Effector memory CD8-positive, alpha-beta T cell (primary cell): ENCODE measurements around the gene NUP188.

ENCODE experiments used
- ATAC-seq: fragments of 150-1000 bp; cut with Tn5 transposase; replicated peaks from 2 replicates; pipeline ENCODE4 v1.10.0; 2021; ENCODE audit warnings: mild to moderate bottlenecking, moderate library complexity
- DNase-seq, 3 experiments: peaks; one replicate each; pipeline ENCODE4 v3.0.0; 2021
- H3K27ac Mint-ChIP-seq, 2 donors: one replicate each; pipeline ENCODE4 v1.8.0; 2022; ENCODE audit warnings: mild to moderate bottlenecking in 2 of 2, mixed read lengths in 2 of 2, moderate library complexity in 2 of 2
- H3K27me3 Mint-ChIP-seq, 2 donors: one replicate each; pipeline ENCODE4 v1.8.0; 2022; ENCODE audit warnings: mixed read lengths in 2 of 2
- H3K36me3 Mint-ChIP-seq: one replicate; pipeline ENCODE4 v1.8.0; 2022; ENCODE audit warnings: mild to moderate bottlenecking, moderate library complexity, mixed read lengths; ENCODE audit not compliant: insufficient read depth
- H3K4me1 Mint-ChIP-seq, 2 donors: one replicate each; pipeline ENCODE4 v1.8.0; 2022; ENCODE audit warnings: low read depth in 2 of 2, mixed read lengths in 2 of 2
- H3K4me3 Mint-ChIP-seq, 2 donors: one replicate each; pipeline ENCODE4 v1.8.0; 2022; ENCODE audit warnings: mild to moderate bottlenecking in 2 of 2, mixed read lengths in 2 of 2, moderate library complexity in 2 of 2
- H3K9me3 Mint-ChIP-seq, 2 donors: one replicate each; pipeline ENCODE4 v1.8.0; 2022; ENCODE audit warnings: mixed read lengths in 2 of 2

NUP188 gene

DNA sequence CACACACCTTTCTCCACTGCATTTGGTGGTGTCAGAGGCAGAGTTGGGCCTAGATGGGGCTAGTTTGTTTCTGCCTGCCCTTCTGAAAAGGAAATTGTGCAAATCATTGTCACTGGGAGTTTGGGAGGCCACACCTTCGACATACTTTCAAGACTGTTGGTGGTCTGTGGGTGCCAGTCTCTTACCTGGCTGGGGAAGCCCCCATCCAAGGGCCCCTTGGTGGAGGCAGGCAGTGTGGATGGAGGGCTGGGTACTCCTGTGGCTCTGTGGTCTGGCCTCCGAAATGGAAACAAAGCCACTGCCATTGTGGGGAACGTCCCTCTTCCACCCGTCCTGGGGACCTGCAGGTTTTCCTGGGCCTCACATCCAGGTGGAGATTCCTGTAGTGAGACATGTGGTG is 37.6 kb upstream of the NUP188 start:
- peak overlapping the region; percentile 79 to 86 for H3K27ac Mint-ChIP-seq
- H3K4me3 Mint-ChIP-seq = no peak overlapping the region
- H3K4me1 Mint-ChIP-seq = peaks cover 32 to 40% of the 10 kb centered on the region in 2 donors
- H3K27me3 Mint-ChIP-seq = no peaks in the 10 kb centered on the region
- peaks cover 39% of the 10 kb centered on the region for H3K36me3 Mint-ChIP-seq
- ATAC-seq = peak; percentile 43
- no peaks in the 10 kb centered on the region for H3K9me3 Mint-ChIP-seq
- no peak for DNase-seq

GRCh38 chr9:128910906-128911305 is 36.6 kb upstream of the NUP188 start:
- no peak for ATAC-seq
- Mint-ChIP-seq H3K9me3 (no peaks in the 10 kb centered on the region), H3K4me3 (no peak overlapping the region), H3K36me3 (peaks cover 46% of the 10 kb centered on the region), H3K27ac (peak overlapping the region; percentile 85 to 87), H3K27me3 (no peaks in the 10 kb centered on the region), H3K4me1 (peaks cover 32 to 36% of the 10 kb centered on the region in 2 donors)
- DNase-seq = no peak

GRCh38 chr9:128911529-128912035 is 35.9 kb upstream of the NUP188 start:
- Mint-ChIP-seq H3K36me3 (peaks cover 53% of the 10 kb centered on the region), H3K9me3 (no peaks in the 10 kb centered on the region), H3K27me3 (no peaks in the 10 kb centered on the region), H3K4me3 (peak overlapping the region in 1 of 2 donors; percentile 46), H3K4me1 (peaks cover 31 to 34% of the 10 kb centered on the region in 2 donors), H3K27ac (peak overlapping the region; percentile 85 to 87)
- DNase-seq = no peak
- ATAC-seq = no peak

- DNase-seq (no peak), ATAC-seq (no peak)
- Mint-ChIP-seq H3K4me1 (peaks cover 28 to 30% of the 10 kb centered on the region in 2 donors), H3K4me3 (peak overlapping the region; percentile 19 to 46), H3K36me3 (peaks cover 61% of the 10 kb centered on the region), H3K9me3 (no peaks in the 10 kb centered on the region), H3K27ac (peak overlapping the region; percentile 85 to 87), H3K27me3 (no peaks in the 10 kb centered on the region)
These were observed 35.1 kb upstream of the NUP188 start for GRCh38 chr9:128912270-128912853.

GRCh38 chr9:128913048-128913900 is 34.2 kb upstream of the NUP188 start:
- Mint-ChIP-seq H3K9me3 (no peaks in the 10 kb centered on the region), H3K27me3 (no peaks in the 10 kb centered on the region), H3K4me1 (peaks cover 27 to 28% of the 10 kb centered on the region in 2 donors), H3K4me3 (peak overlapping the region in 1 of 2 donors; percentile 46), H3K27ac (peak overlapping the region; percentile 85 to 87), H3K36me3 (peaks cover 63% of the 10 kb centered on the region)
- DNase-seq (no peak), ATAC-seq (no peak)

DNA sequence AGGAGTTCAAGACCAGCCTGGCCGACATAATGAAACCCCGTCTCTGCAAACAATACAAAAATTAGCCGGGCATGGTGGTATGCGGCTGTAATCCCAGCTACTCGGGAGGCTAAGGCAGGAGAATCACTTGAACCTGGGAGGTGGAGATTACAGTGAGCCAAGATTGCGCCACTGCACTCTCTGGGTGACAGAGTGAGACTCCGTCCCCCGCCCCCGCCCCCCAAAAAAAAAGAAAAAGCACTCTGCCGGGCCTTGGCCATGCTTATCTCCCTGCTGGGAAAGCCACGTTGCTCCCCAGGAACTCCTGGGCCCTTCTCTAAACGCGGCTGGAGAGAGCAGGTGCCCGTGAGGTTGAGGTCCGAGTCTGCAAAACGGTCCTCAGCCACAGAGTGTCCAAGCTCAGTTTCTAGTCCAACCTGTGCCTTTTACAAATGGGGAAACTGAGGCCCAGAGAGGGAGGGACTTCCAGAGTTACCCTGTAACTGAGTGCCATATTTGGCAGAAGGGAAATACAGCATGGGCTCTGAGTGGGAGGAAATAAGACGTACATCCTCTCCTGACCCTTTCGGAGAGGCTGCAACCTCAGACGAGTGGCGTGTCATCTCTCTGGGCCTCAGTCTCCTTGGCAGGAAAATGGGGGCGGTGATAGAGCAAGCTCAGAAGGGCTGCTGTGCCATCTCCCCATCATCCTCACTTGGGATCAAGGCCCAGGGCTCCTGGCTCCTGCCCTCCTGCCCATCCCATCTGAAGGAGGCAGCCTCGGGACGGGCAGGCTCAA is 33.3 kb upstream of the NUP188 start:
- no peak for DNase-seq
- H3K9me3 Mint-ChIP-seq = no peaks in the 10 kb centered on the region
- peak overlapping the region; percentile 85 to 87 for H3K27ac Mint-ChIP-seq
- no peak for ATAC-seq
- H3K36me3 Mint-ChIP-seq = peaks cover 63% of the 10 kb centered on the region
- H3K4me3 Mint-ChIP-seq = no peak overlapping the region
- peaks cover 24 to 26% of the 10 kb centered on the region in 2 donors for H3K4me1 Mint-ChIP-seq
- H3K27me3 Mint-ChIP-seq = no peaks in the 10 kb centered on the region

- Mint-ChIP-seq H3K36me3 (peaks cover 51% of the 10 kb centered on the region), H3K4me3 (no peak overlapping the region), H3K4me1 (peaks cover 18 to 26% of the 10 kb centered on the region in 2 donors), H3K9me3 (no peaks in the 10 kb centered on the region), H3K27ac (peak overlapping the region in 1 of 2 donors; percentile 76), H3K27me3 (no peaks in the 10 kb centered on the region)
- no peak for DNase-seq
- ATAC-seq = no peak
These were observed 31.3 kb upstream of the NUP188 start for GRCh38 chr9:128916204-128916603.

GRCh38 chr9:128916745-128917144 is 30.8 kb upstream of the NUP188 start:
- Mint-ChIP-seq H3K9me3 (no peaks in the 10 kb centered on the region), H3K4me3 (no peak overlapping the region), H3K27me3 (no peaks in the 10 kb centered on the region), H3K36me3 (peaks cover 54% of the 10 kb centered on the region), H3K27ac (no peak overlapping the region), H3K4me1 (peaks cover 17 to 21% of the 10 kb centered on the region in 2 donors)
- no peak for ATAC-seq
- DNase-seq = no peak

DNA sequence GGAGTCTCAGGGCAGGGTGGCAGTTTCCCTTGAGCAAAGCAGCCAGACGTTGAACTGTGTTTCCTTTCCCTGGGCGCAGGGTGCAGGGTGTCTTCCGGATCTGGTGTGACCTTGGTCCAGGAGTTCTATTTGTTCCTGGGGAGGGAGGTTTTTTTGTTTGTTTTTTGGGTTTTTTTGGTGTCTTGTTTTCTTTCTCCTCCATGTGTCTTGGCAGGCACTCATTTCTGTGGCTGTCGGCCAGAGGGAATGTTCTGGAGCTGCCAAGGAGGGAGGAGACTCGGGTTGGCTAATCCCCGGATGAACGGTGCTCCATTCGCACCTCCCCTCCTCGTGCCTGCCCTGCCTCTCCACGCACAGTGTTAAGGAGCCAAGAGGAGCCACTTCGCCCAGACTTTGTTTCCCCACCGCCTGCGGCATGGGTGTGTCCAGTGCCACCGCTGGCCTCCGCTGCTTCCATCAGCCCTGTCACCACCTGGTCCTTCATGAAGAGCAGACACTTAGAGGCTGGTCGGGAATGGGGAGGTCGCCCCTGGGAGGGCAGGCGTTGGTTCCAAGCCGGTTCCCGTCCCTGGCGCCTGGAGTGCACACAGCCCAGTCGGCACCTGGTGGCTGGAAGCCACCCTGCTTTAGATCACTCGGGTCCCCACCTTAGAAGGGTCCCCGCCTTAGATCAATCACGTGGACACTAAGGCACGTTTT is 30.2 kb upstream of the NUP188 start:
- Mint-ChIP-seq H3K27me3 (no peaks in the 10 kb centered on the region), H3K4me1 (peaks cover 15% of the 10 kb centered on the region in 2 donors), H3K4me3 (no peak overlapping the region), H3K27ac (peak overlapping the region; percentile 10 to 62), H3K36me3 (peaks cover 54% of the 10 kb centered on the region), H3K9me3 (no peaks in the 10 kb centered on the region)
- ATAC-seq = no peak
- DNase-seq = no peak

- peak overlapping the region; percentile 62 to 91 for H3K27ac Mint-ChIP-seq
- no peaks in the 10 kb centered on the region for H3K9me3 Mint-ChIP-seq
- no peaks in the 10 kb centered on the region for H3K27me3 Mint-ChIP-seq
- no peak overlapping the region for H3K4me3 Mint-ChIP-seq
- peaks cover 3 to 6% of the 10 kb centered on the region in 2 donors for H3K4me1 Mint-ChIP-seq
- no peak for DNase-seq
- no peak for ATAC-seq
- H3K36me3 Mint-ChIP-seq = peaks cover 48% of the 10 kb centered on the region
These were observed 28.6 kb upstream of the NUP188 start for GRCh38 chr9:128918921-128919320.

GRCh38 chr9:128919402-128920089 is 28.0 kb upstream of the NUP188 start:
- H3K27me3 Mint-ChIP-seq = no peaks in the 10 kb centered on the region
- no peak overlapping the region for H3K4me3 Mint-ChIP-seq
- peaks cover 3 to 6% of the 10 kb centered on the region in 2 donors for H3K4me1 Mint-ChIP-seq
- H3K9me3 Mint-ChIP-seq = no peaks in the 10 kb centered on the region
- peak overlapping the region in 1 of 2 donors; percentile 91 for H3K27ac Mint-ChIP-seq
- H3K36me3 Mint-ChIP-seq = peaks cover 46% of the 10 kb centered on the region
- ATAC-seq = no peak
- no peak for DNase-seq

DNA sequence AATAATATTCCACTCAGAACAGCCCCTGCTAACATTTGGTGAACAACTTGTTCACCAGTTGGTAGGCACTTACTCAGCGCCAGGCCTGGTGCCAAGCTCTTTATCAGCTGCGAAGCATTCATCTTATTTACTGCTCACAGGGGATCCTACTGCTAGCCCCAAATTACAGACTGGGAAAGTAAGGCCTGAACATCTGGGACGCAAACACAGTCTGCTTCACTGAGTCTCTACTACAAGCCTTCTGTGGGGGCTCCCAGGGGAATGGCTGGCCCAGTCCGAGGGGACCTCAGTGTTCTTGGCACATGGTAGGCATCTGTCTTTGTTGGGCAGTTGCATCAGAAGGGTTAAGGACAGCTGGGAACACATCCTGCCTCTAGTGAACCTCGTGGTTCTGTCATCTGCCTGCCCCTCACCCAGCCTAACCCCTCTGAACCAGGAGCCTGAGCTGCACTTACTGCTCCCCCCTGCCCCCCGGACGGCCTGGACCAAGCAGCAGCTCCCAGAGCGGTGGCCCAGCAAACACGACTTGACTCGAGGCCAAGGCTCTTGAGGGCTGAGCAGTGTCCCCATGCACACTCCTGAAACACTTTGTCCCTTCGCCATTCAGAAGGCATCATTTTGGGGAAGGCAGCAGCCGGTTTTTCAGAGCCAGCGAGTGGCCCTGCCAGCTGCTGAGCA is 27.0 kb upstream of the NUP188 start, which contains the start of gene PHYHD1:
Gene PHYHD1, plus strand, starts transcription at position 602 of the 678 bp plus-strand sequence. CDS start 1,342 bp downstream, outside the sequence.
- Mint-ChIP-seq H3K27me3 (no peaks in the 10 kb centered on the region), H3K9me3 (no peaks in the 10 kb centered on the region), H3K4me1 (peaks cover 3 to 6% of the 10 kb centered on the region in 2 donors), H3K27ac (peak within 1 kb of the TSS; percentile 65 to 68), H3K36me3 (peaks cover 40% of the 10 kb centered on the region), H3K4me3 (no peak within 1 kb of the TSS)
- DNase-seq (no peak), ATAC-seq (no peak)
